HepG2 (cell line): ENCODE results near the gene TANC1. TPM values are rescaled to one million over a fixed set of nuclear protein-coding genes. Genes with fewer than 3 reads are reported as not detected.

ENCODE experiments used
- ATAC-seq: fragments of 200-7000 bp; cut with Tn5 transposase; 3 replicates; pipeline ENCODE4 v1.9.1; 2020; ENCODE audit warnings: mild to moderate bottlenecking, moderate library complexity
- BruUV-seq: library from RNA; stranded (reverse); fragments of 400-500 nt; replicated peaks from 2 replicates; lab custom pipeline; 2021; lab: Mats Ljungman, UMichigan
- CTCF ChIA-PET: fragments of 300-600 bp; formaldehyde crosslinking; extraction: SDS; loops from one replicate; lab custom pipeline; 2021; ENCODE audit warnings: low total read pairs, inconsistent platforms, low intra/inter-chr PET ratio; lab: Yijun Ruan, JAX
- POLR2A ChIA-PET: fragments of 350-600 bp; sonication (Branson Sonifier 250); formaldehyde crosslinking; loops from one replicate; lab custom pipeline; 2020; ENCODE audit warnings: antibody characterized with exemption, inconsistent platforms; lab: Yijun Ruan, JAX
- DNase-seq: peaks from one replicate; pipeline ENCODE4 v3.0.0-alpha.2; 2015; ENCODE audit warnings: low spot score
- FAIRE-seq: peaks from 3 replicates; lab custom pipeline; 2011; peaks lifted over from hg19 to GRCh38; lab: Jason Lieb, UNC
- H2AFZ ChIP-seq: one replicate; pipeline ENCODE4 v1.6.1; 2011; ENCODE audit warnings: low read length, inconsistent platforms
- H3K27ac ChIP-seq: fragments of 300-600 bp; 3 replicates; pipeline ENCODE4 v1.8.0; 2011; ENCODE audit warnings: mixed run types, mild to moderate bottlenecking, mixed read lengths, low read length, inconsistent platforms; ENCODE audit not compliant: insufficient read depth; ENCODE audit errors: extremely low read length
- H3K27me3 ChIP-seq, 2 experiments: fragments of 200-600 bp in 1 of 2; 2 replicates in 1 of 2; 3 replicates in 1 of 2; pipeline versions ENCODE4 v1.6.0 to v1.8.0; 2011; ENCODE audit warnings: low read length in 2 of 2, mild to moderate bottlenecking in 2 of 2, moderate library complexity in 2 of 2, inconsistent platforms in 1 of 2; ENCODE audit not compliant: insufficient read depth in 2 of 2, control insufficient read depth in 1 of 2
- H3K36me3 ChIP-seq, 2 experiments: fragments of 200-600 bp in 1 of 2; replicated peaks in 1 of 2; 2 replicates in 1 of 2; 3 replicates in 1 of 2; pipeline versions ENCODE4 v1.5.1 to v1.8.0; 2011; ENCODE audit warnings: low read length in 2 of 2, inconsistent platforms in 1 of 2; ENCODE audit not compliant: insufficient read depth in 2 of 2, control insufficient read depth in 1 of 2
- H3K4me1 ChIP-seq: 2 replicates; pipeline ENCODE4 v1.5.1; 2012; ENCODE audit warnings: low read length, inconsistent platforms; ENCODE audit not compliant: insufficient read depth
- H3K4me2 ChIP-seq: 2 replicates; pipeline ENCODE4 v1.6.0; 2011; ENCODE audit warnings: low read depth, low read length, inconsistent platforms
- H3K4me3 ChIP-seq, 3 experiments: fragments of 200-600 bp in 1 of 3; sonication (generic), shearing (Covaris generic) in 1 of 3; replicated peaks in 1 of 3; 2 replicates each; pipeline ENCODE4 v1.5.1; 2011 to 2016; ENCODE audit warnings: low read length in 3 of 3, inconsistent platforms in 2 of 3, low read depth in 2 of 3, mild to moderate bottlenecking in 2 of 3, control low read depth in 1 of 3, mixed read lengths in 1 of 3; ENCODE audit not compliant: insufficient read depth in 1 of 3
- H3K79me2 ChIP-seq: one replicate; pipeline ENCODE4 v1.6.1; 2011; ENCODE audit warnings: low read length, inconsistent platforms; ENCODE audit not compliant: insufficient read depth
- H3K9ac ChIP-seq: 2 replicates; pipeline ENCODE4 v1.6.0; 2011; ENCODE audit warnings: mild to moderate bottlenecking, low read depth, low read length, inconsistent platforms; ENCODE audit not compliant: insufficient read depth
- H3K9me3 ChIP-seq: 2 replicates; pipeline ENCODE4 v1.5.1; 2012; ENCODE audit warnings: mild to moderate bottlenecking, low read length
- H4K20me1 ChIP-seq: 2 replicates; pipeline ENCODE4 v1.6.0; 2011; ENCODE audit warnings: inconsistent platforms, mild to moderate bottlenecking, low read length, moderate library complexity; ENCODE audit not compliant: insufficient read depth
- CREBL2 ChIP-seq: sonication (generic); formaldehyde crosslinking; IDR thresholded peaks from 2 replicates; pipeline ENCODE4 v1.8.1; 2023; ENCODE audit warnings: missing genetic modification reagents, mild to moderate bottlenecking, borderline replicate concordance
- DMAP1 ChIP-seq: IDR thresholded peaks from 2 replicates; pipeline ENCODE4 v1.6.1; 2016
- ERF ChIP-seq: IDR thresholded peaks from 2 replicates; pipeline ENCODE4 v1.6.1; 2018; ENCODE audit warnings: missing biosample characterization, missing genetic modification reagents
- ETS1 ChIP-seq: sonication (generic); formaldehyde crosslinking; IDR thresholded peaks from 2 replicates; pipeline ENCODE4 v1.4.0; 2020; ENCODE audit warnings: missing genetic modification reagents
- IRF9 ChIP-seq: sonication (generic); formaldehyde crosslinking; IDR thresholded peaks from 2 replicates; pipeline ENCODE4 v1.8.0; 2022; ENCODE audit warnings: missing genetic modification reagents, mild to moderate bottlenecking, borderline replicate concordance
- IRX3 ChIP-seq: sonication (generic); formaldehyde crosslinking; IDR thresholded peaks from 2 replicates; pipeline ENCODE4 v1.8.1; 2023; ENCODE audit warnings: mild to moderate bottlenecking, low read depth, missing genetic modification reagents, borderline replicate concordance
- NFE2L2 ChIP-seq: fragments of 150-350 bp; IDR thresholded peaks from 2 replicates; pipeline ENCODE4 v1.6.1; 2014; ENCODE audit warnings: low read length
- NFKBIZ ChIP-seq: IDR thresholded peaks from 2 replicates; pipeline ENCODE4 v1.6.1; 2018; ENCODE audit warnings: missing genetic modification reagents, missing compliant biosample characterization
- SATB2 ChIP-seq: sonication (generic); formaldehyde crosslinking; IDR thresholded peaks from 2 replicates; pipeline ENCODE4 v1.5.0; 2020; ENCODE audit warnings: missing genetic modification reagents
- SIX4 ChIP-seq: sonication (generic); formaldehyde crosslinking; IDR thresholded peaks from 2 replicates; pipeline ENCODE4 v1.4.0; 2020; ENCODE audit warnings: missing genetic modification reagents
- SMYD3 ChIP-seq: sonication (generic); formaldehyde crosslinking; IDR thresholded peaks from 2 replicates; pipeline ENCODE4 v1.8.1; 2023; ENCODE audit warnings: mild to moderate bottlenecking, missing genetic modification reagents
- SRSF9 ChIP-seq: fragments of 200-400 bp; formaldehyde crosslinking; IDR thresholded peaks from 2 replicates; pipeline ENCODE4 v1.6.1; 2018; ENCODE audit warnings: borderline replicate concordance, mild to moderate bottlenecking, low read depth, low read length; ENCODE audit not compliant: insufficient read depth, poor library complexity, severe bottlenecking
- SUZ12 ChIP-seq: fragments of 150-350 bp; IDR thresholded peaks from 2 replicates; pipeline ENCODE4 v1.6.1; 2014; ENCODE audit warnings: low read depth, low read length
- TFE3 ChIP-seq: IDR thresholded peaks from 2 replicates; pipeline ENCODE4 v1.6.1; 2016
- ZBTB43 ChIP-seq: sonication (generic); formaldehyde crosslinking; conservative IDR thresholded peaks from 2 replicates; pipeline ENCODE4 v1.4.0; 2020; ENCODE audit warnings: missing genetic modification reagents
- ZNF230 ChIP-seq: sonication (generic); formaldehyde crosslinking; IDR thresholded peaks from 2 replicates; pipeline ENCODE4 v1.4.0; 2020; ENCODE audit warnings: mild to moderate bottlenecking, missing genetic modification reagents
- ZNF431 ChIP-seq: sonication (generic); formaldehyde crosslinking; IDR thresholded peaks from 2 replicates; pipeline ENCODE4 v1.9.0; 2022; ENCODE audit warnings: missing genetic modification reagents, low read depth, mild to moderate bottlenecking, borderline replicate concordance
- ZNF546 ChIP-seq: sonication (generic); formaldehyde crosslinking; conservative IDR thresholded peaks from 2 replicates; pipeline ENCODE4 v1.8.1; 2023; ENCODE audit warnings: mild to moderate bottlenecking, missing genetic modification reagents
- ZNF704 ChIP-seq: sonication (generic); formaldehyde crosslinking; IDR thresholded peaks from 2 replicates; pipeline ENCODE4 v1.8.1; 2023; ENCODE audit warnings: mild to moderate bottlenecking, inconsistent platforms, moderate library complexity, missing genetic modification reagents, borderline replicate concordance
- ZSCAN22 ChIP-seq: sonication (generic); formaldehyde crosslinking; IDR thresholded peaks from 2 replicates; pipeline ENCODE4 v1.4.0; 2020; ENCODE audit warnings: mild to moderate bottlenecking, missing genetic modification reagents
- in situ Hi-C: cut with HindIII; loops from 2 replicates; pipeline ENCODE4 v1.10.0; 2017; ENCODE audit warnings: low pct_unique_long_range_greater_than_20kb; ENCODE audit not compliant: extremely low pct_ligation_motif_present
- intact Hi-C: fragments of 100-400 bp; cut with micrococcal nuclease; formaldehyde crosslinking; loops from one replicate; pipeline ENCODE4 v1.10.0; 2022; ENCODE audit not compliant: unreplicated experiment
- polyA plus RNA-seq, 8 experiments: library from polyadenylated mRNA; depleted of rRNA in 3 of 8; stranded (reverse) in 7 of 8; unstranded in 1 of 8; fragments of >200 nt; fragmentation: Illumina TruSeq in 4 of 8; extraction: Trizol in 4 of 8; gene quantifications; 2 replicates each; pipeline versions ENCODE4 v1.2.1 to v1.2.3, GENCODE V29; 2011 to 2016; ENCODE audit warnings: low read depth in 4 of 8, missing spikeins in 1 of 8, mixed read lengths in 1 of 8; ENCODE audit not compliant: insufficient read depth in 1 of 8
- total RNA-seq, 5 experiments: library from RNA; depleted of rRNA; stranded (reverse); fragments of >200 nt; fragmentation: Illumina TruSeq; extraction: Trizol; gene quantifications; 2 replicates each; pipeline ENCODE4 v1.2.3, GENCODE V29; 2016; ENCODE audit warnings: low read depth in 1 of 5

Gene TANC1
- total and polyA plus RNA-seq, 2 of the 13 experiments (the other 11 are each of a cell fraction or from before 2014, with no cell fraction given), result 2.3 to 5.6 TPM

- intact Hi-C loops (no loop called here), in situ Hi-C loops (no loop called here)
- CTCF ChIA-PET, result no interaction called here
- Histone ChIP-seq H3K36me3 (peaks cover 0 to 1% of the 10 kb centered on the region in 2 experiments; a peak in 1 of 5 replicates), H3K27ac (no peak overlapping the region), H3K4me1 (peaks cover 8% of the 10 kb centered on the region; the same call in 1 of the 2 replicates), H4K20me1 (no peaks in the 10 kb centered on the region), H3K4me2 (no peak overlapping the region), H3K9ac (no peak overlapping the region), H3K4me3 (no peak overlapping the region), H3K79me2 (no peaks in the 10 kb centered on the region), H3K27me3 (no peaks in the 10 kb centered on the region), H3K9me3 (peaks cover 18% of the 10 kb centered on the region), H2AFZ (no peak overlapping the region)
- BruUV-seq, result no TSS peak
- no peak for DNase-seq
- FAIRE-seq, result no peak
- no peak for ATAC-seq
- POLR2A ChIA-PET, result no interaction called here
- TF ChIP-seq ETS1 (CRISPR knock-in tag) (no peak), ZBTB43 (CRISPR knock-in tag) (no peak), NFKBIZ (CRISPR knock-in tag) (no peak), SIX4 (CRISPR knock-in tag) (no peak), IRX3 (CRISPR knock-in tag) (no peak), SUZ12 (no peak), NFE2L2 (no peak), IRF9 (CRISPR knock-in tag) (no peak), SATB2 (no peak), ERF (no peak), ZNF431 (CRISPR knock-in tag) (no peak), TFE3 (no peak), ZSCAN22 (CRISPR knock-in tag) (no peak), CREBL2 (CRISPR knock-in tag) (no peak), SRSF9 (no peak), DMAP1 (CRISPR knock-in tag) (no peak), ZNF704 (CRISPR knock-in tag) (no peak), SMYD3 (CRISPR knock-in tag) (no peak), ZNF546 (CRISPR knock-in tag) (no peak), ZNF230 (CRISPR knock-in tag) (no peak)
Measured at GRCh38 chr2:159010963-159011362, 42.5 kb downstream of the TANC1 start.
